Ishikawa (cell line): ENCODE measurements around the gene MRPL40.

ENCODE experiments used
- CEBPB ChIP-seq: IDR thresholded peaks from 2 replicates; pipeline ENCODE4 v1.6.1; 2012
- CREB1 ChIP-seq: IDR thresholded peaks from 2 replicates; pipeline ENCODE4 v1.6.1; 2012; ENCODE audit warnings: low read depth
- EGR1 ChIP-seq: IDR thresholded peaks from 2 replicates; pipeline ENCODE4 v1.6.1; 2012
- EP300 ChIP-seq: IDR thresholded peaks from 2 replicates; pipeline ENCODE4 v1.6.1; 2012; ENCODE audit warnings: borderline replicate concordance
- FOXM1 ChIP-seq: IDR thresholded peaks from 2 replicates; pipeline ENCODE4 v1.6.1; 2012; ENCODE audit warnings: low read depth, borderline replicate concordance
- MAX ChIP-seq: IDR thresholded peaks from 2 replicates; pipeline ENCODE4 v1.6.1; 2012
- NFIC ChIP-seq: IDR thresholded peaks from 2 replicates; pipeline ENCODE4 v1.6.1; 2012
- RAD21 ChIP-seq: IDR thresholded peaks from 2 replicates; pipeline ENCODE4 v1.6.1; 2012; ENCODE audit warnings: low read depth
- REST ChIP-seq: IDR thresholded peaks from 2 replicates; pipeline ENCODE4 v1.6.1; 2012; ENCODE audit warnings: low read depth, mild to moderate bottlenecking
- TAF1 ChIP-seq: IDR thresholded peaks from 2 replicates; pipeline ENCODE4 v1.6.1; 2012; ENCODE audit warnings: low read depth, mild to moderate bottlenecking
- TCF12 ChIP-seq: IDR thresholded peaks from 2 replicates; pipeline ENCODE4 v1.6.1; 2012; ENCODE audit warnings: low read depth
- TEAD4 ChIP-seq: IDR thresholded peaks from 2 replicates; pipeline ENCODE4 v1.6.1; 2012
- USF1 ChIP-seq: IDR thresholded peaks from 2 replicates; pipeline ENCODE4 v1.6.1; 2012
- YY1 ChIP-seq: IDR thresholded peaks from 2 replicates; pipeline ENCODE4 v1.6.1; 2012; ENCODE audit warnings: low read depth
- ZBTB7A ChIP-seq: IDR thresholded peaks from 2 replicates; pipeline ENCODE4 v1.6.1; 2012; ENCODE audit warnings: low read depth

Gene MRPL40

GRCh38 chr22:19476023-19476422 lies 43.7 kb downstream of the MRPL40 start:
- TF ChIP-seq USF1 (no peak), TCF12 (no peak), CEBPB (no peak)

- TF ChIP-seq TCF12 (no peak), NFIC (no peak), MAX (no peak), TAF1 (no peak), EP300 (no peak), CEBPB (no peak), TEAD4 (no peak), RAD21 (no peak), ZBTB7A (no peak), REST (no peak), USF1 (no peak), YY1 (no peak), EGR1 (no peak), CREB1 (no peak)
These were observed 45.1 kb downstream of the MRPL40 start for GRCh38 chr22:19477321-19478044.

GRCh38 chr22:19478045-19478900 lies 45.9 kb downstream of the MRPL40 start:
- TF ChIP-seq MAX, result no peak

- TF ChIP-seq YY1 (no peak), RAD21 (no peak), NFIC (peak; percentile 52; the same call in 1 of the 2 replicates), TEAD4 (no peak), TAF1 (peak; percentile 51; the same call in 1 of the 2 replicates), REST (no peak), MAX (0 out of 2 replicates have a peak, but pooled peaks have one; percentile 32), EP300 (peak; percentile 33; the same call in 1 of the 2 replicates)
These were observed 46.6 kb downstream of the MRPL40 start, which contains the start of gene UFD1 for GRCh38 chr22:19478901-19479354. Gene UFD1, minus strand, starts transcription at chr22:19479193. Its CDS starts 108 bp downstream, at chr22:19479085.

- TF ChIP-seq TEAD4 (no peak), YY1 (peak; percentile 99), CEBPB (no peak), ZBTB7A (no peak), CREB1 (peak; percentile 83), RAD21 (no peak), MAX (peak; percentile 76), REST (no peak), EP300 (no peak), NFIC (no peak), EGR1 (peak; percentile 91), FOXM1 (peak; percentile 60; the same call in 1 of the 2 replicates), TCF12 (peak; percentile 53)
These were observed 47.2 kb downstream of the MRPL40 start, which contains the start of gene CDC45 for GRCh38 chr22:19479355-19480172. Gene CDC45, plus strand, starts transcription at chr22:19479920. Its CDS starts 49 bp downstream, at chr22:19479969.
